HG02973 (cell line): ENCODE results near the gene RNF224.

Source experiments
- ATAC-seq: cut with Tn5 transposase; IDR thresholded peaks from one replicate; pipeline ENCODE4 v1.9.1; 2021; ENCODE audit warnings: moderate library complexity; ENCODE audit not compliant: unreplicated experiment

RNF224 gene

DNA sequence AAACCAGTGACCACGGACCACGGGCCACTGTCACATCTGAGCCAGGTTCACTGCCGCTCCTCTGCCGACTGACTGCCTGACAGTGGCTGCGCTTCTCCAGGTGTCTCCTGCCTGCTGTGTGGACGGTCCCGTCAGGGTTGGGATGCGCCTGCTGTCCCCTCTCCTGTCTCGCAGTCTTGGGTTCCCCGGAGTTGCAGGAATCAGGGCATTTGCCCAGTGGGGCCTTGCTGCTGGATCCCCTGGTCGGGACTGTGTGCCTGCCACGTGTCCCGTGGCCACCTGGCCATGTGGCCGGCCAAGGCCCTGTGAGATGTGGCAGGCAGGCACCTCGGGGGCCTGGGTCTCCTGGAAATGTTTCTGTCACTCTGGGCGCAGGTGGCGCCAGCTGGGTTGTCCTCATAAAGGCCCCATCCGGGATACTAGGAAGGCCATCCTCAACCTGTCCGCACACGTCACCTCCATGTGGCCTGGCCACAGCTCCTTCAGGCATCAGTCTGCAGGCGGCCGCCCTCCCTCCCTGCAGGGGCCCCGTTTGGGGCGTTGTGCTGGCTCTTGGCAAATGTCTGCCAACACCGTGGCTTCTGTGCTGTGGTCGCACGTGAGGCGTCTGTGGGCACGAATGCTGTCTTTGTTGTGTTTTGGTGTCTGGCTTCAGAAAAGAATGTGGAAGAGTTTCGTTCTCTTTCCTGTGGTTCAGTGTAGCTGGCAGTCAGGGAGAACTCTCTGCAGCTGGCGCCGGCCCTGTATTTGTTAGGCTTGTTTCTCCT lies 43.8 kb downstream of the RNF224 start:
- no peak for ATAC-seq

DNA sequence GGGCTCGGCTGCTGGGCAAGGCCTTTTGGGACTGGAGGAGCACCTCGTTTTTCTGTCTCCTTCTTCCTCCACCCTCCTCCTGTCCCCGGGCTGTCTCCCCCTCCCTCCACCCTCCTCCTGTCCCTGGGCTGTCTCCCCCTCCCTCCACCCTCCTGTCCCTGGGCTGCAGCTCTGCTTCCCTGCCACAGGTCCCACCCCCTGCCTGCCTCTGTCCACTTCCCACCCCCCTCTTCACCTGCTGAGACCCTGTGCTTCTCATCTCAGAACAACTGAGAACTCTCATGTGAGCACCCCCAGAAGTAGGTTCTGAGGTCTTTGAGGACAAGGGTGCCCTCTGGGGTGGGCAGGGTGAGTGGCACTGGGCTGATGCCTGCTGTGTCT lies 44.4 kb downstream of the RNF224 start:
- no peak for ATAC-seq

DNA sequence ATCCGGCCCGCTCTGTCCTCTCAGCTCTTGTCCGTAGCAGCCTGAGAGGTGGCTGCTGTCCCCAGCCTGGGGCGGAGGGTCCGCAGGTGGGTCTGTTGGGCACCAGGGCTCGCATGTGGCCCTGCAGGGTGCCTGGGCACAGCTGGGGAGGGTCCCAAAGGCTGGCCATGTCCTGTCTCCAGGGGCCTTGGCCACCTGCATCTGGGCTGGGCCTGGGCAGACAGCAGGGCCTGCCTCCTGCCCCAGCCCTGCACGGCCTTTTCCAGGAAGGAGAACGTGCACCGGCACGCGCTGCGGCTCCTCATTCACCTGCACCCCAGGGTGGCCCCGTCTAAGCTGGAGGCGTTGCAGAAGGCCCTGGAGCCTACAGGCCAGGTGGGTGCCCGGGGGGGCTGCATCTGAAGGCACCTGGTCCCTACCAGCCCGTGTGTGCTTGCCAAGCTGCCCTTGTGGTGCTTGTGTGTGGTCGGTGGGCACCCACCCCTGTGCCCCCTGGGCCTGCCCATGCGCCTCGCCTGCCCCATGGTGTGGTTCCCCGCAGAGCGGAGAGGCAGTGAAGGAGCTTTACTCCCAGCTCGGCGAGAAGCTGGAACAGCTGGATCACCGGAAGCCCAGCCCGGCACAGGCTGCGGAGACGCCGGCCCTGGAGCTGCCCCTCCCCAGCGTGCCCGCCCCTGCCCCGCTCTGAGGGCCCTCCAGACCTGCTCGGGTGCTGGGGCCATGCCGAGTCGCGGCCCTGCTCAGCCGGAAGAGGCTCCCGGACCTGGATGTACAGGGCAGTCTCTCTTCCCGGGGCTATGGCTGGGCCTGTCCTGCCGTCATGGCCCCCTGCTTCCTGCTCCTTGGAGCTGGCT lies 45.2 kb downstream of the RNF224 start:
- ATAC-seq: no peak

DNA sequence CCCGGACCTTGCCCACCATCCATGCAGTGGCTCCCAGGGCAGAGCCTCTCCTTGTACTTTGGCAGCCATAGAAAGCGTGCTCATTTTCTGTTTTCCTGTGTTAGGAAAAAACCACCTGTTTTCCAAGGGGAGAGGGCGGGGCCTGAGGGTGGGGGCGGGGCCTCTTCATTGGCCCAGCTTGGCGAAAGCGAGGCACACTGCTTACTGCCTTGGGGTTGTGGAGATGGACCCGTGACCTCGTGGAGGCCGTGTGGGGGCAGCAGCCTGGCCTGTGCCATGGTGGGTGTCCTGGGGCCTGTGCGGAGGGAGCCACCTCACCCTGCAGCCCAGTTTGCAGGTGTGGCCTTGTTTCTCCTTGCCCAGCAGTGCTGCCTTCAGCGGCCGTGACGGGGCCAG lies 45.8 kb downstream of the RNF224 start:
- no peak for ATAC-seq

DNA sequence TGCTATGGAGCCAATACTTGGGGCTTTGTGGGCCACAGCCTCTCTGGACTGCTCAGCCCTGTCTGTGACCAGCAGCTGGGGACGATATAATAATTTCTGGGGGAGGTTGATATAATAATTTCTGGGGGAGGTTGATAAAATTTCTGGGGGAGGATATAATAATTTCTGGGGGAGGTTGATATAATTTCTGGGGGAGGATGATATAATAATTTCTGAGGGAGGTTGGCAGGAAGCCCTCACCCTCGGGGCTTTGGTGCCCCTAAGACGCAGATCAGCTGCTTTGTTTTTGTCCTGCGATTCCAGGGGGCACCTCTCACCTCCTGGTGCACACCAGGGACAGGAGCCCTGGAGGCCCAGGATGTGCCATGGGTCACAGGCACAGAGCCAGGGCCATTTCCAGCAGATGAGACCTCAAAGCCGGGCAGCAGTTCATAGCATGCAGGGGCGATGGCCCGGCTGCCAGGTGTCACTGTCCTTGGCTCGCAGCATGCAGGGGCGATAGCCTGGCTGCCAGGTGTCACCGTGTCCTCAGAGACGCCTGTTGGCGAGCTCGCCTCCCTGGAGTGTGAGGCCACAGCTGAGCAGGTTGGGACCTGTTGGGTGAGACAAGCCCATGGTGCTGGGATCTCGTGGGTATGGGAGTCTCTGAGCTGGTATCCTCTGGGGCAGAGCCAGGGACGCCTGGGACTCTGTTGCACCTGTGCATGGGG lies 46.5 kb downstream of the RNF224 start:
- no peak for ATAC-seq

DNA sequence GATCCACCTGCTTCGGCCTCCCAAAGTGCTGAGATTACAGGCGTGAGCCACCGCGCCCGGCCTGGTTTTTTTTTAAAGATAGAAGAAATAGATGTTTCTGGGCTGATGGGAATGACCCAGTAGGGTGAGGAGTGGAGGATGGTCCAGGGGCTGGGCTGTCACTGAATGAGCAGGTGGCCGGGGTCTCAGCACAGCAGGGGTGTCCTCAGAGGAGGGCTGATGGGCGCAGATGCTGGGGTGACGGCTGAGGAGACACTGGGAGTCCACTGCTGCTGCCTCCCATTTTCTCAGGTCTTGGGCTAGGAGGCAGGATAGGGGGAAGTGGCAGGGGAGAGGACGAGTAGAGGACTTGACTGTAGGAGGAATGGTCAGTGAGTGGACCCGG lies 47.9 kb downstream of the RNF224 start:
- no peak for ATAC-seq

DNA sequence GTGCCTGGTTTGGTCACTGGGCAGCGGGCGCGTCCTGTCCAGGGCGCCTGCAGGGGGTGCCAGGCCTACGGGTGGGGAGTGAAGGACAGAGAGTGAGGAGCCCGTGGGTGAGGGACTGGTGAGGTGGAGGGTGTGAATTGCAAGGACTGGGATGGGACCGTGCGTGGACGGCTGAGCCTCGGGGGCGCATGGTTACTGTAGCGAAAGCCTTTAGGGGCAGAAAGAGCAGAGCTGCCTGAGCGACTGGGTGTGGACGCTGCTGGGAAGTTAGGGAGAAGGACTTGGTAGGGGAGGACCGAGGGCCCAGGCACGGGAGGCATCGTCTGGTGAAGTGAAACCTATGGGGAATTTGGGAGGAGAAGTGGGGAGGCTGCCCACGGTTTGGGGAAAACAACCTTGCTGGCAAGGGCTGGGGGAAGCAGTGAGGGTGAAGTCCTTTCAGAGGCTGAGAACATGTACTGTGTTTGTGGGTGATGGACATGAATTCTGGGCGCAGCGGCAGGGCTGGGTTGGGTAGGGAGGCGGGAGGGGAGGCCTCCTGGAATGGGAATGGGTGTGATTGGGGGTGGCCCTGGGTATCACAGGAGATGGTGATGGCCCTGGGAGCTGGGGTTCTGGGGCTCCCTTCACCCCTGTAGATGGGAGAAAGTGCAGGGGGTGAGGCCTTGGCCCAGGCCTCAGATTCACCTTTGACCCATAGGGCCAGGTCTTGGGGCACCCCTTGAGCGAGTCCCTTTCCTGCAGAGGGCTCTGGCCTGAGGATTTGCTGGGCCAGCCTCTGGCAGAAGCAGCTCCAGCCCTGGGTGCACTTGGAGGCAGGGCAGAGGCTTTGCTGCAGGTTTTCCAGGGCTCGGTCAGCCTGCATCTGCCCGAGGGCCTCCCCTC lies 48.5 kb downstream of the RNF224 start:
- no peak for ATAC-seq

DNA sequence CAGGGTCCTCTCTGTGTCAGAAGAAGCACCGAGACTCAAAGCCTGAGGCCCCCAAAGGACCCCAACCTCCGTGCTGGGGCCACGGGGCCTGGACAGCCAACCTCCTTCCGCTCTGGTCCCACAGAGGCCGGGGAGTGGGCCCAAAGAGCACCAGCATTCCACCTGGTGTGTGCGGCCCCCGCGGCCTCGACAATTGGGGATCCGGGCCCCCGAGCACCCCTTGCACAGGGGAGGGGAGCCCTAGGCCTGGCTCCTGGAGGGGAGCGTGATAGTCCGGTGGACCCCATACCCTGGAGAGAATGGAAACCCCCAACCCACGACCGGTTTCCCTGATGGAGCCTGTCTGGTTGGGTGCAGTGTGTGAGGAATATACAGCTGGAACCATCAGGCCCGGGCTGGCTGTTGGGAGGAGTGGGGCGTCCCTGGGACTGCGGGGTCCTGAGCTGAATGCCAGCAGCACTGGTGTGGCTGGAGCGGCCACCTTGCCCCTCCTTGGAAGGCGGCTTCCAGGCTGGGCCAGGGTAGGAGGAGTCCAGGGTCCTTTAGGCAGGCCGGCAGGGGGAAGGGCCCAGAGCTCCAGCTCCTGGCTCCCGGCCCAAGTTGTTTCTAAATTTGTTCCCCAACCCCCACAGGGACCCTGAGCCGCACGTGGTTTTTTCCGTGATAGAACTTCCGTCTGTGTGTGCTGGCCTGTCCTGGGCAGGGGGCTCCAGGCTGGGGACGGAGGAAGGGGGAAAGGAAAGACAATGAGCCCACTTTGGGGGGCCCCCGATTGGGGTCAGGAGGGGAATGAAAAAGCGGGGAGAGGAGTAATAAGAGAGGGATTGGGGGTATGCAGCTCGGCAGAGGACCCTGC lies 49.4 kb downstream of the RNF224 start:
- ATAC-seq: no peak

DNA sequence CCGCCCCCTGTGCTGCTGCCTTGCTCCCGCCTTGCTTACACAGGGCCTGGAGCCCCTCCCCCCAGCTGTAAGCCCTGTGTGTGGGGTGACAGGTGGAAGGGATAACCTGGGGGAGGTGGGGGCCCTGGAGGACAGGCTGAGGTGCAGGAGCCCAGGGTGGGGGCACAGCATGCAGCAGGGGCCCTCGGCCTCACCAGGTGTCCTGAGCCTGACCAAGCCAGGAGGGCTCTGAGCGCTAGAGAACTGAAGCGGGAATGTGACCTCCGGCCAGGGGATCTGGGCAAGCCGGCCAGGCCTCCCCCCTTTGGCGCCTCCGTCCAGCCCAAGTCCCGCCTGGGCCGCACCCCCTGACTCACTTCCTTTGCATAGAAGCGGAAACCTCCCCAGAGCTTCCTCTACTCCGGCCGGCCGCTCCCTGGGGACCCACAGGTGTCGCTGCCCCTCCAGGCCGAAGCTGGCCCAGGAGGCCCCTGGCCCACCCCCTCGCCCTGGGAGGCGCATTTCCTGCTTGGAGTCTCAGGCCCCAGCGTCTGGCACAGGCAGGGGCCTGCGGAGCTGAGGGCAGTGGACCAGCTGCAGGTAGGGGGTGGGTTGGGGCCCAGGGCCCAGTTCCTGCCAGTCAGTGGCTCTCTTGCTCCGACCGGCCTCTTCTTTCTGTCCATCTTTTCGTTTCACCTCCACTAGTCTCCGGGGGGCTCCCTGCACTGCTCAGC lies 50.2 kb downstream of the RNF224 start, which contains the start of gene TOR4A:
TOR4A (plus strand) TSS at position 398 of the 713 bp plus-strand sequence. CDS start 964 bp downstream, outside the sequence.
- ATAC-seq: peak; percentile 49

DNA sequence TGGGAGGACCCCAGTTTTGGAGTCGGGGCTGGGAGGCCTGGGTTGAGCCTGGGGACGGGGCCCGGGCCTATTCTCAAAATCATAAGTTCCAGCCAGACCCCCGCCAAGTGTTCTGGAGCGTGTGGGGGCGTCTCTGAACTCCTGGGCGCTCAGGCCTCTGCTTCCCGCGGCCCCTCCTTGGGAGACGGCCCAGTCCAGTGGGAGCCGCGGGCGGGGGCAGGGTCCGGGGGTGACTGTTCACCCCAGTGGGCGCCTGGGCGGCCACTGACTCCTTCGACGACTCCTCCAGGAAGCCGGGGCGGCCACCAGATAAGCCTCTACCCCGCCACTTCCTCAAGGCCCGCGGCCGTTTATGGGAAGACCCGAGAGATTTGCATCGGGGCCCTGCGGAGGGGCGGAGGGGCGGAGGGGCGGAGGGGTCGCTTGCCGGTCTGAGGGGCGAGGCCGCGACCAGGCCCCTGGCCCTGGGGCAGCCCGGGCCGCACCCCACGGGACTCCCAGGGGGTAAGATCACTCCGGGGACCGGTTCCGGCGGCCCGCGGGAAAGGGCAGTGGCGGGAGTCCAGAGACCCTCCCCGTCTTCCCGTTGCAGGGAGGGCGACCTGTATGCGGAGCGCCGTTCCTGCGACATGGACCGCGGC lies 50.9 kb downstream of the RNF224 start:
- ATAC-seq: no peak
